ENCODE data around the gene NIT2. TPM values are rescaled to one million over a fixed set of nuclear protein-coding genes. Genes with fewer than 3 reads are reported as not detected.

The NIT2 gene
- total RNA-seq, 2 donors from 2014 or later: 43.9 to 47.2 TPM

GRCh38 chr3:100352296-100353231 lies 18.0 kb downstream of the NIT2 start:
- Mint-ChIP-seq H3K36me3 (peaks cover 24% of the 10 kb centered on the region), H3K9me3 (no peaks in the 10 kb centered on the region), H3K4me1 (ENCODE audit: low read depth in 2 of 2) (peaks cover 0 to 2% of the 10 kb centered on the region in 2 donors), H3K27me3 (no peaks in the 10 kb centered on the region), H3K4me3 (no peak overlapping the region), H3K27ac (no peak overlapping the region)
- no peak for DNase-seq (ENCODE audit: low spot score)
- no peak for ATAC-seq

- Mint-ChIP-seq H3K9me3 (no peaks in the 10 kb centered on the region), H3K4me3 (no peak overlapping the region), H3K27me3 (no peaks in the 10 kb centered on the region), H3K36me3 (peaks cover 16% of the 10 kb centered on the region), H3K27ac (no peak overlapping the region), H3K4me1 (ENCODE audit: low read depth in 2 of 2) (peaks cover 0 to 2% of the 10 kb centered on the region in 2 donors)
- DNase-seq (ENCODE audit: low spot score) (no peak), ATAC-seq (no peak)
Measured at GRCh38 chr3:100354850-100355249, 20.3 kb downstream of the NIT2 start.

GRCh38 chr3:100358413-100358812 lies 23.9 kb downstream of the NIT2 start:
- Mint-ChIP-seq H3K27ac (no peak overlapping the region), H3K4me3 (no peak overlapping the region), H3K36me3 (peaks cover 7% of the 10 kb centered on the region), H3K4me1 (ENCODE audit: low read depth in 2 of 2) (no peaks in the 10 kb centered on the region), H3K9me3 (no peaks in the 10 kb centered on the region), H3K27me3 (no peaks in the 10 kb centered on the region)
- ATAC-seq: no peak
- DNase-seq (ENCODE audit: low spot score): no peak

- peaks cover 13% of the 10 kb centered on the region for H3K36me3 Mint-ChIP-seq
- no peaks in the 10 kb centered on the region for H3K9me3 Mint-ChIP-seq
- H3K27ac Mint-ChIP-seq: no peak overlapping the region
- DNase-seq (ENCODE audit: low spot score) (no peak), ATAC-seq (no peak)
- H3K4me1 Mint-ChIP-seq (ENCODE audit: low read depth in 2 of 2): no peaks in the 10 kb centered on the region
- H3K27me3 Mint-ChIP-seq: no peaks in the 10 kb centered on the region
- H3K4me3 Mint-ChIP-seq: no peak overlapping the region
Measured at GRCh38 chr3:100359035-100359434, 24.5 kb downstream of the NIT2 start.

GRCh38 chr3:100360757-100361496 lies 26.4 kb downstream of the NIT2 start:
- Mint-ChIP-seq H3K4me3 (no peak overlapping the region), H3K4me1 (ENCODE audit: low read depth in 2 of 2) (no peaks in the 10 kb centered on the region), H3K9me3 (no peaks in the 10 kb centered on the region), H3K36me3 (peaks cover 26% of the 10 kb centered on the region), H3K27me3 (no peaks in the 10 kb centered on the region), H3K27ac (no peak overlapping the region)
- ATAC-seq: no peak
- DNase-seq (ENCODE audit: low spot score): no peak

GRCh38 chr3:100361897-100362296 lies 27.3 kb downstream of the NIT2 start:
- Mint-ChIP-seq H3K4me3 (no peak overlapping the region), H3K27ac (no peak overlapping the region), H3K9me3 (no peaks in the 10 kb centered on the region), H3K36me3 (peaks cover 28% of the 10 kb centered on the region), H3K27me3 (no peaks in the 10 kb centered on the region), H3K4me1 (ENCODE audit: low read depth in 2 of 2) (no peaks in the 10 kb centered on the region)
- no peak for ATAC-seq
- DNase-seq (ENCODE audit: low spot score): no peak

- Mint-ChIP-seq H3K36me3 (peaks cover 28% of the 10 kb centered on the region), H3K4me1 (ENCODE audit: low read depth in 2 of 2) (no peaks in the 10 kb centered on the region), H3K27ac (no peak overlapping the region), H3K4me3 (no peak overlapping the region), H3K9me3 (no peaks in the 10 kb centered on the region), H3K27me3 (no peaks in the 10 kb centered on the region)
- no peak for DNase-seq (ENCODE audit: low spot score)
- no peak for ATAC-seq
Measured at GRCh38 chr3:100364421-100364820, 29.9 kb downstream of the NIT2 start.

- ATAC-seq (no peak), DNase-seq (ENCODE audit: low spot score) (no peak)
- H3K27ac Mint-ChIP-seq: no peak overlapping the region
- peaks cover 28% of the 10 kb centered on the region for H3K36me3 Mint-ChIP-seq
- H3K4me3 Mint-ChIP-seq: no peak overlapping the region
- H3K4me1 Mint-ChIP-seq (ENCODE audit: low read depth in 2 of 2): no peaks in the 10 kb centered on the region
- no peaks in the 10 kb centered on the region for H3K9me3 Mint-ChIP-seq
- no peaks in the 10 kb centered on the region for H3K27me3 Mint-ChIP-seq
Measured at GRCh38 chr3:100366424-100366823, 31.9 kb downstream of the NIT2 start.

- H3K4me1 Mint-ChIP-seq (ENCODE audit: low read depth in 2 of 2): no peaks in the 10 kb centered on the region
- ATAC-seq: no peak
- H3K4me3 Mint-ChIP-seq: no peak overlapping the region
- DNase-seq (ENCODE audit: low spot score): no peak
- H3K36me3 Mint-ChIP-seq: peaks cover 20% of the 10 kb centered on the region
- H3K27me3 Mint-ChIP-seq: no peaks in the 10 kb centered on the region
- no peaks in the 10 kb centered on the region for H3K9me3 Mint-ChIP-seq
- no peak overlapping the region for H3K27ac Mint-ChIP-seq
Measured at GRCh38 chr3:100368441-100368840, 33.9 kb downstream of the NIT2 start.

GRCh38 chr3:100370756-100371155 lies 36.2 kb downstream of the NIT2 start:
- Mint-ChIP-seq H3K4me3 (no peak overlapping the region), H3K36me3 (peaks cover 4% of the 10 kb centered on the region), H3K27me3 (no peaks in the 10 kb centered on the region), H3K4me1 (ENCODE audit: low read depth in 2 of 2) (peaks cover 0 to 3% of the 10 kb centered on the region in 2 donors), H3K9me3 (no peaks in the 10 kb centered on the region), H3K27ac (no peak overlapping the region)
- DNase-seq (ENCODE audit: low spot score) (no peak), ATAC-seq (no peak)

- Mint-ChIP-seq H3K27me3 (no peaks in the 10 kb centered on the region), H3K4me3 (no peak overlapping the region), H3K36me3 (peaks cover 6% of the 10 kb centered on the region), H3K9me3 (no peaks in the 10 kb centered on the region), H3K4me1 (ENCODE audit: low read depth in 2 of 2) (peaks cover 0 to 3% of the 10 kb centered on the region in 2 donors), H3K27ac (no peak overlapping the region)
- ATAC-seq: no peak
- no peak for DNase-seq (ENCODE audit: low spot score)
Measured at GRCh38 chr3:100374521-100374920, 40.0 kb downstream of the NIT2 start.

- H3K27me3 Mint-ChIP-seq: no peaks in the 10 kb centered on the region
- no peaks in the 10 kb centered on the region for H3K9me3 Mint-ChIP-seq
- H3K4me3 Mint-ChIP-seq: no peak overlapping the region
- no peak for ATAC-seq
- peaks cover 0 to 3% of the 10 kb centered on the region in 2 donors for H3K4me1 Mint-ChIP-seq (ENCODE audit: low read depth in 2 of 2)
- H3K36me3 Mint-ChIP-seq: peaks cover 6% of the 10 kb centered on the region
- no peak overlapping the region for H3K27ac Mint-ChIP-seq
- no peak for DNase-seq (ENCODE audit: low spot score)
Measured at GRCh38 chr3:100376301-100376700, 41.7 kb downstream of the NIT2 start.

GRCh38 chr3:100384733-100385525 lies 50.4 kb downstream of the NIT2 start:
- no peak overlapping the region for H3K27ac Mint-ChIP-seq
- no peaks in the 10 kb centered on the region for H3K27me3 Mint-ChIP-seq
- peaks cover 0 to 12% of the 10 kb centered on the region in 2 donors for H3K4me1 Mint-ChIP-seq (ENCODE audit: low read depth in 2 of 2)
- peaks cover 28% of the 10 kb centered on the region for H3K36me3 Mint-ChIP-seq
- no peak for ATAC-seq
- no peak overlapping the region for H3K4me3 Mint-ChIP-seq
- DNase-seq (ENCODE audit: low spot score): no peak
- H3K9me3 Mint-ChIP-seq: peaks cover 3% of the 10 kb centered on the region
